ENCODE results near the gene HAPLN3.
"Not testable (repeated sequence)": the region's sequence is repeated elsewhere in the genome, so short reads cannot be mapped to it uniquely, and the experiment has no call there.

HAPLN3 gene, protein sequence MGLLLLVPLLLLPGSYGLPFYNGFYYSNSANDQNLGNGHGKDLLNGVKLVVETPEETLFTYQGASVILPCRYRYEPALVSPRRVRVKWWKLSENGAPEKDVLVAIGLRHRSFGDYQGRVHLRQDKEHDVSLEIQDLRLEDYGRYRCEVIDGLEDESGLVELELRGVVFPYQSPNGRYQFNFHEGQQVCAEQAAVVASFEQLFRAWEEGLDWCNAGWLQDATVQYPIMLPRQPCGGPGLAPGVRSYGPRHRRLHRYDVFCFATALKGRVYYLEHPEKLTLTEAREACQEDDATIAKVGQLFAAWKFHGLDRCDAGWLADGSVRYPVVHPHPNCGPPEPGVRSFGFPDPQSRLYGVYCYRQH

DNA sequence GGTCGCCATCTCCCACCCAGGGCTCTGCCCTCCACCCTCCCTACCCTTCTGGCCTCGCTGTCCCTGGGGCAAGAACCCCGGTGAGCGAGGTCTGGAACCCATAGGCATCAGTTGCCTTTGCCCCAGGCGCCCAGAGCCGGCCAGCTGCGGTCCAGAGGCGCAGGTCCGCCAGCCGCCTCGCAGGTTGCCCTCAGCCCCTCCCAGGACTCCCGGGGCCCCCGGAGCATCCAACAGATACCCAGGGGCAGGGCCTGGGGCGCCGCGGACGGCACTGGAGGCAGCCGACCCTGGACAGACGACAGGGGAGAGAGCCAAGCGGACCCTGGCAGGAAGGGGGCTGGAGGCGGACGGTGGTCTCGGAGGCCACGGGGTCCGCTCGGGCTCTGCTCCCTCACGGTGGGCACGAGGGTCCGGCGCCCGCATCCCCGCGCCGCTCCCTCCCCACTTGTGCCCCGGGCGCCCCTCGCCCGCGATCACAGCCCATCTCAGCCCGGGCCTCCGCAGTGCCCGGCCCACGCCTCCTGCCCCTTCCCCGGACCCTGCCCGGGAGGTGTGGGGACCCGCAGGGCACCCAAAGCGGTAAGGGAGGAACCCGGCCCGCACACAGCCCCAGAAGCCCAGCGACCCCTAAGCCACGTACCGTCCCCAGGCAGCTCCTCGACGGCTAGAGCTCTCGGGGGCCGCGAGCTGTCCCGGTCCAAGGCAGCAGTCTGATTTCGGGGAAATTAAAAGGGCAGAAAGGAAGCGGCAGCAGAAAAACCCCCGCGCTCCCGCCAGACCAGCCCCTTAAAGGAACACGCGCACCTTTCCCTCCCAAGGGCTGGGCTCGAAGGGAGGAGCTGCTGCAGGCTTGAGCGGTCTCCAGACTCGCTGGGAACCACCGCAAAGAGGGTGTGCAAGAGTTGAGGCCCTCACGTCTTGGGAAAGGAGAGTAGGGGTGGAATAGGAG, at the start of gene HAPLN3:
TSS of gene HAPLN3 (minus strand) at position 726 of the 949 bp plus-strand sequence. CDS start 8,246 bp downstream, outside the sequence.
- peak; percentile 54 to 57 for DNase-seq (ENCODE audit: low read depth in 2 of 2)

DNA sequence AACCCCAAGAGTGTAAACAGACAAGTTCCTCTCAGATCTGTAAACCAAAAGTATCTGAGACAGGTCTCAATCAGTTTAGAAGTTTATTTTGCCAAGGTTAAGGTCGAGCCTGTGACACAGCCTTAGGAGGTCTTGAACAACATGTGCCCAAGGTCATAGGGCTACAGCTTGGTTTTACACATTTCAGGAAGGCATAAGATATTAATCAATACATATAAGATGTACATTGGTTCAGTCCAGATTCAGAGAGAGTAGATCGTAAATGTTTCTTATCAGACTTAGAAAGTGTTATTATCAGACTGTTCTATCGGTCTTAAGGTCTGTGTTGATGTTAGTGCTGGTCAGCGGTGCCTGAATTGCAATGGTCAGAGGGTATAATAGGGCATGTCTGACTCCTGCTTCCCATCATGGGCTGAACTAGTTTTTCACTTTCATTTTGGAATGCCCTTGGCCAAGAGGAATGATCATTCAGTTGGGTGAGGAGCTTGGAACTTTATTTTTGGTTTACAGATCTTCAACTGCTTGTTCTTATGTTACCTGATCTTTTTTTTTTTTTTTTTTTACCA, 44.8 kb upstream of the HAPLN3 start:
- DNase-seq (ENCODE audit: low read depth in 2 of 2): no peak

DNA sequence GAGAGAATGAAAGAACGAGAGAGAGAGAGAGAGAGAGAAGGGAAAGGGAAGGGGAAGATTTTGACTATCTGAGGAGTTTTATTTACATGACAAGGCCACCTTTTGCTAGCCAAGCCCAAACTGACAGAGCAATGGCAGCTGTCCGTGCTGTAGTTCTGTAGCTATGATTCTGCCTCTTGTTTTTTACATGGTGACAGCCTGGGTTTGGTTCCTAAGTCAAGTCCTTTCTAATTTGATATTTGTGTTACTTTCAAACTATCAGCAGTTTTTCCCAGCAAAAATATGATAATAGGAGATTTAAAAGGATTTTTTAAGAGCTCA, 44.1 kb upstream of the HAPLN3 start:
- DNase-seq (ENCODE audit: low read depth in 2 of 2): no peak

DNA sequence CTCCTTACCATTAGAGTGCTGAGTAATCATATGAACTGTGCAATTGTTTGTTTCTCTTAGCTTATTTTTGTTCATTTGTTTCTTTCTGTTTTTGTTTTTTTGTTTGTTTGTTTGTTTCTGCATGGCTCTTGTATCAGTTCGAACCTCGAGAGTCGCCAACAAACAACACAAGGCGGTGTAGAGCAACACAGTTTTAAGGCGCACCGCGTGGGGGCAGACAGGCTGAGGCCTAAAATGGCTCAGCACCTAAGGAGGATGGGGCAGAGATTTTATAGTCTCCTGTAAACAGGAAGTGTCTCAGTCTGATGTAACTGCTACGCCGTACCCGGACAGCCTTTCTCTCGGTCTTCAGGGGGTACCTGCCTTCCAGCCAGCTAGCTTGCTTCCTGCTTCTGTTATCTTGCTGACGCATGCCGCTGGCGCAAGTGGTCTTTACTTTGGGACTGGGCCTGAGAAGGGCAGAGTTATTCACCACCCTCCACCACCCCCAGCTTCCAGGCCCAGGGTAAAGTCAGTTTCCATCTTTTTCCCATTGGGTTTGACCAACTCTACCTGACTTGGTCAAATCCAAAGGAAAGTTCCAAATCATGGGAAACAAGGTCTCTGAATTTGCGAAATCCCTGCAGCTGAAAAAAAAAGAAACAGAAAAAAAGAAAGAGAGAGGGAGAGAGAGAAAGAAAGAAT, 43.6 kb upstream of the HAPLN3 start:
- DNase-seq (ENCODE audit: low read depth in 2 of 2): no peak

DNA sequence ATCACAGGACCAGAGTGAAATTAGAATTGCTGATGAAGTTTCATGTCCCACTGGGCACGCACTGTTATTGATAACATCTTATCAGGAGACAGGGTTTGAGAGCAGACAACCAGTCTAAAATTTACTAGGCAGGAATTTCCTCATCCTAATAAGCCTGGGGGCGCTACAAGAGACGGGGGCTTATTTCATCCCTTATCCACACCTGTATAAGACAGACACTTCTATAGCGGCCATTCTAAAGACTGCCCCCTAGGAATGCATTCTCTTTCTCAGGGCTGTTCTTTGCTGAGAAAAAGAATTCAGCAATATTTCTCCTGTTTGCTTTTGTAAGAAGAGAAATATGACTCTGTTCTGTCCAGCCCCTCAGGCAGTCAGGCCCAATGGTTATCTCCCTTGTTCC, 39.1 kb upstream of the HAPLN3 start:
- not testable (repeated sequence) for DNase-seq (ENCODE audit: low read depth in 2 of 2)

DNA sequence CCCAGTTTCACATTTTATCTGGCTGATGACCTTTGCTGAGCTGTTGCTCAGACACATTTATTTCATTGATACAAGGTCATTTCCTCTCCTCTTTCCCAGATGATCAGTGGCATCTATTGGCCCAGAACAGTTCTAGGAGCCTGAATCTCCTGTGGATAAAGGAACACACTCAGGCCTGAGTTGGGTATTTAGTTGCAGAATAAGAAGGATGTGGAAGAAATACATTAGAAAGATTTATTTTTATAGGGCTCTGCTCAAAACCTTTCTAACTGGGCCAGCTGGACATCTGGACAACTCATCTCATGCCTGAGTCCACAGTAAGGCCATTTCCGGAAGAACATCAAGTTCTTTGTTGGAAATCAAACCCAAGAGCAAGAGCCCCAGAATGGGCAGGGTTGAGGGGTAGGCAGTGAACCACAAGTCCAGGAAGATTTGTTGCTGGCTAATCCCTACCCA, 37.6 kb upstream of the HAPLN3 start:
- DNase-seq (ENCODE audit: low read depth in 2 of 2): no peak

DNA sequence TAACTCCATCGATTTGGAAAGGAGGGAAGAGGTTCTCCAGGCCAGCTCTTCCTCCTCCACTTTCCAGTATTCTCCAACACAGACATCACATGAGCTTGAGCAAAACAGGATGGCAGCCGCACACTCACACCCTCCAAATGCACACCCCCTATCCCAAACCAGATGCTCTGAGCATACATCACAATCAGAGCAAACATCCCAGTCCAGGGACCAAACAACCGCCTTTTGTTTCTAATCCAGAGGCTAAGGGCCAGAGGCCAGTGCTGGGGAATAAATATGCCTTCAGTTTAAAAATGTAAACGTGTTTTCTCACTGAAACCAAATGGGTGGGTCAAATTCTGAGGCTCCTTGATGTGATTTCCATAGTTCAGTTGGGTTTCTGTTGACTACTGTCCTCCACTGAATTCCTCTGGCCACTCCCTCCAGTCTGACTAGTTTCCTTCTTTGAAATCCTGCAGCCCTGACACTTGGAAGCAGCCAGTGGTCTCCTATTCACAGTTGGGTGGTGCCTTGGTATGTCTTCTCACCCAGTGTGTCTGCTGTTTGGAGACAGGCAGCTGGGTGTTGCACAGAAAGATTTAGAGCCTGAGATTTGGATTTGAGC, 37.0 kb upstream of the HAPLN3 start:
- no peak for DNase-seq (ENCODE audit: low read depth in 2 of 2)

DNA sequence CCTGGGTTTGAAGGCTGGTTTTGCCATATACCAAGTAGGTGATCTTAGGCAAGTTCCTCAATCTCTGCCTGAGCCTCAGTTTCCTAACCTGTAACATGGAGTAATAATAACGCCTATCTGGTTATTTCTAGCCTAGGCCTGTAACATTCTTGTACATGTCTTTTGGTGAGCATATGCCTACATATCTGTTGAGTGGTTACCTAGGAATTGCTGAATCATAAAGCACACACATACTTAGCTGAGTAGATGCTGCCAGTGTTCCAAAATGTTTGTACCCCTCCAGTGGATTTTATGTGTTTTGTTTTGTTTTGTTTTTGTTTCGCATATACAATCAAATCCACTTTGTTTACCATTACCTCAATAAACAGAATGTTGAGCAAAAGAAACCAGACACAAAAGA, 35.2 kb upstream of the HAPLN3 start:
- no peak for DNase-seq (ENCODE audit: low read depth in 2 of 2)

DNA sequence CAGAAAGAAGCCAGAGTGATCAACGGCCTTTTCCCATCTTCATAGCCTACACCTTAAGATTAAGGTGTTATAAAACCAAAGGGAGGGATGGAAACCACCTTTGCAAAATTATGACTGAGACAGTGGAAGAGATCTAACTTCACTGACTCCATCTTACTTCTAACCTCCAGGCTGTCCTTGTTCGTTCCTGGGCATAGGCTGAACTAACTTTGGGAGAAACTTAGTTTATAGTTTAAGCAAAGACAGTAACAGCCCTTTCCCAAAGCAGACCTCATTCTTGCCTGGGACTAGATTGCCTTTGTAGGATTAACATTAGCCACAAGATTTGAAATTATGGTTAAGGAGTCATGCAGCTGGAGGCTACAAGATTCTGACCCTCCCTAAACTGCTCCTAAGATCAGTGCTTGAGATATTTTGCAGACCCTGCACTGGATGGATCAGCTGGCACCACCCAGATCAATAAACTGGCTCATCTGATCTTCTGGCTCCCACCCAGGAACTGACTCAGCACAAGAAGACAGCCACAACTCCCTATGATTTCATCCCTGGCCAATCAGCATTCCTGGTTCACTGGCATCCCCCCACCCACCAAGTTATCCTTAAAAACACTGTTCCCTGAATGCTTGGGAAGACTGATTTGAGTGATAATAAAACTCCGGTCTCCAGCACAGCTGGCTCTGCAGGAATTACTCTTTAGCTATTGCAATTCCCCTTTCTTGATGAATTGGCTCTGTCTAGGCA, 34.2 kb upstream of the HAPLN3 start:
- not testable (repeated sequence) for DNase-seq (ENCODE audit: low read depth in 2 of 2)

DNA sequence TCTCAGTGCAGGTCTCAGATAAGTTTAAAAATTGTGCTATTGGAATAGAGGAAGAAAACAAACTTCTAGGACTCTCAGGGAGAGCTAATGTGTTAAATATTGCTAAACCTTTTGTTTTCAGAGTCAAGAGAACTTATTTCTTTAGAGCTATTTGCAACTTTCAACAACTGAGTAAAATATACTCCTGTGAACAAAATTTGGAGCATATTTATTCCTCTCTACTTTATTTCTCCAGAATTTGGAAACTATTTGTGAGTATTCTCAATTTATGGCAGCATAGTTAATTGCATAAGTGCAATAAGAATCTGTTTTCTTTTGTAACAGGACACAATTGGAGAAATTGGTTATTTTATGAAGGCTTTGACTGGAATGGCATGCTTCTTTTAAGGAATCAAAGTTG, 32.8 kb upstream of the HAPLN3 start:
- DNase-seq (ENCODE audit: low read depth in 2 of 2): not testable (repeated sequence)

DNA sequence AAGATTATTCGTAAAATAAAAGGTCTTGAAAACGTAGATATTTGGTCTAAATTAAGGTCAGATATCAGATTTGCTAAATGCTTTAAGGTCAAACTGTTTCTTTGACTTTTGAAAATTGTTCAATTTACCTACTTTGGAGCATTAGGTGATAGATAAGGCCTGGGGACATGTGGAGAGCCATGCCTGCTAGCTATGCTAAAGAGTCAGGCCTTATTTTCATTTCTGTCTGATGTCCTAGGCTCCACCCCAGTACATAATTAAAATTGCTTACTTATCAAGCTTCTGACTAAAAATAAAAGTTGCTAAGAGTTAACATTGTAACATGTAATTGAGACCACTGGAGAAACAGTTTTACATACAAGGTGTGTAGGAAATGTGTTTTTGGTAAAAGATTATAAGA, 30.3 kb upstream of the HAPLN3 start:
- DNase-seq (ENCODE audit: low read depth in 2 of 2): not testable (repeated sequence)

DNA sequence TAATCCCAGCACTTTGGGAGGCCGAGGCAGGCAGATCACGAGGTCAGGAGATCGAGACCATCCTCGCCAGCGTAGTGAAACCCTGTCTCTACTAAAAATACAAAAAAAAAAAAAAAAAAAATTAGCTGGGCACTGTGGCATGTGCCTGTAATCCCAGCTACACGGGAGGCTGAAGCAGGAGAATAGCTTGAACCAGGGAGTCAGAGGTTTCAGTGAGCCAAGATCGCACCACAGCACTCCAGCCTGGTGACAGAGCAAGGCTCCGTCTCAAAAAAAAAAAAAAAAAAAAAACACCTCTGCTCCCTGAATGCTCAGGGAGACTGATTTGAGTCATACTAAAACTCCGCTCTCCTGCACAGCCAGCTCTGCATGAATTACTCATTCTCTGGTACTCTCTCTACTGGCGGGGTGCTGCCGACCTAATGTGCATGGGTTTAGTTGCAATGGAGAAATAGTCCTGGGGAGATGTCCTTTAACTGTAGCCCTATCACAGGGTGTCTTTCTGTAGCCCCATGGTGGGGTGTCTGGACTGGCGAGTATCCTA, 25.6 kb upstream of the HAPLN3 start:
- DNase-seq (ENCODE audit: low read depth in 2 of 2): not testable (repeated sequence)

DNA sequence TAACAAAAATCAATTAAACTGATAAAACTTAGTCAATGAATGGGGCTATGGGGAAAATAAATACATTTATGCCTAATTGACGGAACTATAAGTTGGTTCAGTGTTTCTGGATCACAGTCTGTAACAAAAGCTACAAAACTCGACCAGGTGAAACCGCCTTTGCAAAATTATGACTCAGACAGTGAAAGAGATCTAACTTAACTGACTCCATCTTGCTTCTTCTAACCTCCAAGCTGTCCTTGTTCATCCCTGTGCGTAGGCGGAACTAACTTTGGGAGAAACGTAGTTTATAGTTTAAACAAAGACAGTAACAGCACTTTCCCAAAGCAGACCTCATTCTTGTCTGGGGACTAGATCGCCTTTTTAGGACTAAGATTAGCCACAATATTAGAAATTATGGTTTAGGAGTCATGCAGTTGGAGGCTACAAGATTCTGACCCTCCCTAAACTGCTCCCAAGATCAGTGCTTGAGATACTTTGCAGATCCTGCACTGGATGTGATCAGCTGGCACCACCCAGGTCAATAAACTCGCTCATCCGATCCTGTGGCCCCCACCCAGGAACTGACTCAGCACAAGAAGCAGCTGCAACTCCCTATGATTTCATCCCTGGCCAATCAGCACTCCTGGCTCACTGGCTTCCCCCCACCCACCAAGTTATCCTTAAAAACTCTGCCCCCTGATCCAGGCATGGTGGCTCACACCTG, 25.0 kb upstream of the HAPLN3 start:
- DNase-seq (ENCODE audit: low read depth in 2 of 2): no peak

DNA sequence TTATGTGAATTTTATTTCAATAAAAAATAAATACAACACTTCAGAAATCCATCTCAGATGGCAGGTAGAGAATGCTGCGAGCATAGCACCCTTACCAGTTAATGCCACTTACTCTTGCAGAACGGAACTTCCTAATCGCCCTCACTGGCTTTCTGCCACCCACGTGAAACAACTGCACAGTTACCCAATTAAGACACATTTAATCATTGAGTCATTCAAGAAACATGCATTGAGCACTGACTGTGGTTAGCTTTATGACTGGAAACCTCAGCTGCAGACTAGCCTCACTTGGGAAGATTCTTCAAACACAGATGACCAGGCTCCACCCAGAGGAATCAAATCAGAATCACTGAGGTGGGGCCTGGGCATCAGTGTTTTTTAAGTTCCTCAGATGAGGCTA, 23.4 kb upstream of the HAPLN3 start:
- peak in 1 of 2 donors; percentile 40 for DNase-seq (ENCODE audit: low read depth in 2 of 2)

DNA sequence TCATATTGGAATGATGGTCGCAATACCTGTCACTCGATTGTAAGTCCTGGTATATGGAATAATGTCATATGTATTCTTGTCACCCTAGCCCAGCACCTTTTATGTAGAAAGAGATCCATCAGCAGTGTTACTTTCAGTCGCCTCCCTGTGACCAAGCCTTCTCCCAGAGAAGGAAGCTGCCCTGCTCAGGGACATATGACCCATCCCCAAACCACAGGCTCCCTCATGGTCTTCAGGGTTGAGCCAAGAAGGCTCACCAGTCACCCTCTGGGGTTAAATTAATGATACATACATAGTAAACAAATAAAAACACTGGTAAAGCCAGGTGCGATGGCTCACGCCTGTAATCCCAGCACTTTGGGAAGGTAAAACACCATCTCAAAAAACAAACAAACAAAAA, 22.4 kb upstream of the HAPLN3 start:
- no peak for DNase-seq (ENCODE audit: low read depth in 2 of 2)

DNA sequence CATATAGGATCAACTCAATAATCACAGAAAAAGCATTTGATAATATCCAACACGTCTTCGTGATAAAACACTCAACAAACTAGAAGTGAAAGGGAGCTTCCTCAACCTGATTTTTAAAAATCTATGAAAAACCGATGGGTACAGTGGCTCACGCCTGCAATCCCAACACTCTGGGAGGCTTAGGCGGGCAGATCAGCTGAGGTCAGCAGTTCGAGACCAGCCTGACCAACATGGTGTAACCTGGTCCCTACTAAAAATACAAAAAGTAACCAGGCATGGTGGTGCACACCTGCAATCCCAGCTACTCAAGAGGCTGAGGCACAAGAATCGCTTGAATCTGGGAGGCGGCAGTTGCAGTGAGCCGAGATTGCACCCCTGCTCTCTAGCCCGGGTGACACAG, 20.0 kb upstream of the HAPLN3 start:
- DNase-seq (ENCODE audit: low read depth in 2 of 2): no peak

DNA sequence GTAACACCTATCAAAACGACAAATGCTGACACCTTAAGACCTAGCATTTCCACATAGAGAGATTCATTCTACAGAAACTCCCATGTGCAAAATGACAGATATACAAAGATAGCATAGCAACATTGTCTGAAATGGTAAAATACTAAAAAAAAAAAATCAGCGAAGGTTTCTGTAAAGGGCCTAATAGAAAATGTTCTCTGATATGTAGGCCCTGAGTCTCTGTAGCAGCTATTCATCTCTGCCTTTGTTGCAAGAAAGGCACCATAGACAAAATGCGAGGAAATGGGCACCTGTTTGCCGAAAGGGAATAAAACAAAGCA, 18.5 kb upstream of the HAPLN3 start:
- DNase-seq (ENCODE audit: low read depth in 2 of 2): no peak

DNA sequence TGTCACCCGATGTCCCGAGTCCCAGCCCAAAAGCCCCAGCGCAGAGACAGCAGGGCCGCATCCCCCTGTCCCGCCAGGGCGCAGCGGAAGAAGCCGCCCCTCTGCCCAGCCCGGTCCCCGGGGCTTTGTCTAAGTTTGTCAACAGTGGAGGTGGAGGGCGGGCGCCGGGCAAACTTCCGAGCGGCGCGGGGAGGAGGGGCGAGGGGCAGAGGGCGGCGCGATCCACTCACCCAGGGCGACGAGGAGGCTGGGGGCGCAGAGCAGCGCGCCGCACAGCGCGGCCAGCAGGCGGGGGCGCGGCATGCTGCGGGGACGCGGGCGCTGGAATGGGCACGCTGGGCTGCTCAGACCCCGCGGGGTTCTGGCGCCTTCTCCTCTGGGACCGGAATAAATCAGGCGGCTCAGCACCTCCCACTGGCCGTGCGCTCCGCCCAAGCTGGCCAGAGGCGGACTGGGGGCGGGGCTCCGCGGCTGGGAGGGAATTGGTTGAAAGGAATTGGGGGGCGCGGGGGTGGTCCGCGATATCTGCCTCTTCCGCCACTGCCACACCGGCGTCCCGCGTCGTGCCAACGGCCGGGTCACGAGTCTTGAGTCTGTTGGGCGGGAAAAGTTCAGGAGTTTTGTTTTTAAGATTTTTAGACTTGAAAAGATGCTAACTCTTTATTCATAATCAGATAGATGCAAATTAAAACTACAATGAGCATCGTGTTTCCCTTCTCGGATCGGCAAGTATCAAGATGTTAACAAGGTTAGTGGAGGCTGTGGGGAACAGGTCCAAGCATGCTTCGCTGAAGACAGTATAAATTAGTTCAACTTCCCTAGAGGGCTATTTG, 17.9 kb upstream of the HAPLN3 start, which contains the start of gene MFGE8:
TSS of gene MFGE8 (minus strand) at position 363 of the 833 bp plus-strand sequence. CDS start at position 303, 60 bp downstream.
- DNase-seq (ENCODE audit: low read depth in 2 of 2): peak; percentile 67 to 70

DNA sequence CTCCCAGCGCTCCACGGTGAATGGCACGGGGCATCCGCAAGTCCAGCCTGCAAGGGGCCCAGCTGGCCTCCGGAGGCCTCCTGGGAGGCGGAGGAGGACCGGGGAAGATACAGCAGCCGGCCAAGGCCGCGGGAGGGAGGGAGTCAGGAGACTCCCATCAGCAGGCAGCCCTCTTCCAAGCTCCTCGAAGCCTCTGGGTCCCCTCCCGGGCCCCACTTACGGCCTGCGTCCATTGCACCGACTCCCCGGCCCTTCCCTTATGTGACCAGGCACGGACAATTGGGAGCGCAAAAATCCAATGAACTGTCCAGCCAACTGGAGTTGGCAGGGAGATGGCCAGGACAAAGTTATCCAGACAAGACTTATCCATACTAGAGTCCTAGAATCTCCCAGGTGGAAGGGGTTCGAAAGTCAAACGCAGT, 17.2 kb upstream of the HAPLN3 start:
- DNase-seq (ENCODE audit: low read depth in 2 of 2): no peak

Data from stimulated activated CD8-positive, alpha-beta memory T cell treated with anti-CD3 and anti-CD28 coated beads, Interleukin-2, amount 100 ng/mL, for 48 hours (primary cell).